Sciatic nerve (tissue), 2 donors: ENCODE data around the gene PARD3B. TPM values are rescaled to one million over a fixed set of nuclear protein-coding genes. Genes with fewer than 3 reads are reported as not detected.

ENCODE experiments used
- ATAC-seq: fragments of 200-7000 bp; cut with Tn5 transposase; one replicate; pipeline ENCODE4 v1.9.1; 2020; ENCODE audit warnings: mild to moderate bottlenecking, moderate library complexity
- DNase-seq: peaks from one replicate; pipeline ENCODE4 v3.0.0-alpha.2; 2020; ENCODE audit warnings: low spot score
- intact Hi-C: fragments of 100-400 bp; cut with DNase I; formaldehyde crosslinking; loops from one replicate; pipeline ENCODE4 v1.14.2; 2022
- total RNA-seq: library from RNA; stranded (reverse); fragmentation: NEBNext Ultra II Directional; extraction: Animal tissue kit (Norgen Biotek cat#: 25700); gene quantifications from one replicate; pipeline ENCODE4 v1.2.1, GENCODE V29; 2021
- donor health status: DM: no; HTN: no; CAD: no.
- donor health status: DM: no; HTN: no; CAD: no.

Gene PARD3B
- total RNA-seq, 1 donor from 2014 or later = 100 TPM

GRCh38 chr2:205041472-205042130, 496.3 kb downstream of the PARD3B start:
- intact Hi-C loops = no loop called here
- DNase-seq (no peak), ATAC-seq (peak; percentile 34)

- no peak for DNase-seq
- ATAC-seq = no peak
- intact Hi-C loops = no loop called here
Observed at GRCh38 chr2:205043285-205043684, 498.0 kb downstream of the PARD3B start.

- no peak for DNase-seq
- ATAC-seq = no peak
- intact Hi-C loops = no loop called here
Observed at GRCh38 chr2:205045706-205046105, 500.4 kb downstream of the PARD3B start.

- peak; percentile 36 for ATAC-seq
- DNase-seq = no peak
- intact Hi-C loops = no loop called here
Observed at GRCh38 chr2:205047273-205047839, 502.1 kb downstream of the PARD3B start.

- intact Hi-C loops = no loop called here
- ATAC-seq (no peak), DNase-seq (no peak)
Observed at GRCh38 chr2:205051417-205051816, 506.1 kb downstream of the PARD3B start.

GRCh38 chr2:205052781-205053180, 507.5 kb downstream of the PARD3B start:
- no peak for ATAC-seq
- intact Hi-C loops = no loop called here

GRCh38 chr2:205053827-205054410, 508.6 kb downstream of the PARD3B start:
- DNase-seq = no peak
- intact Hi-C loops = no loop called here
- no peak for ATAC-seq

More at GRCh38 chr2:205052781-205053180, 507.5 kb downstream of the PARD3B start:
- DNase-seq = no peak

- no peak for ATAC-seq
- intact Hi-C loops = no loop called here
Observed at GRCh38 chr2:205054789-205055188, 509.5 kb downstream of the PARD3B start.

GRCh38 chr2:205055251-205055650, 510.0 kb downstream of the PARD3B start:
- intact Hi-C loops = no loop called here
- ATAC-seq (no peak), DNase-seq (no peak)

More at GRCh38 chr2:205054789-205055188, 509.5 kb downstream of the PARD3B start:
- DNase-seq = no peak

- DNase-seq (no peak), ATAC-seq (no peak)
- intact Hi-C loops = no loop called here
Observed at GRCh38 chr2:205056151-205056561, 510.9 kb downstream of the PARD3B start.

- no peak for ATAC-seq
- DNase-seq = no peak
- intact Hi-C loops = no loop called here
Observed at GRCh38 chr2:205058409-205058808, 513.1 kb downstream of the PARD3B start.

GRCh38 chr2:205060269-205060668, 515.0 kb downstream of the PARD3B start:
- intact Hi-C loops = no loop called here
- DNase-seq (no peak), ATAC-seq (no peak)

- ATAC-seq = no peak
- DNase-seq = no peak
- intact Hi-C loops = no loop called here
Observed at GRCh38 chr2:205066081-205066480, 520.8 kb downstream of the PARD3B start.

- ATAC-seq = no peak
- intact Hi-C loops = no loop called here
Observed at GRCh38 chr2:205069928-205070327, 524.7 kb downstream of the PARD3B start.

GRCh38 chr2:205070889-205071288, 525.6 kb downstream of the PARD3B start:
- DNase-seq (no peak), ATAC-seq (no peak)
- intact Hi-C loops = no loop called here

More at GRCh38 chr2:205069928-205070327, 524.7 kb downstream of the PARD3B start:
- DNase-seq = no peak

- intact Hi-C loops = no loop called here
- no peak for DNase-seq
- no peak for ATAC-seq
Observed at GRCh38 chr2:205073433-205074020, 528.3 kb downstream of the PARD3B start.

GRCh38 chr2:205076405-205076804, 531.1 kb downstream of the PARD3B start:
- intact Hi-C loops = no loop called here
- ATAC-seq (no peak), DNase-seq (no peak)

- no peak for ATAC-seq
- intact Hi-C loops = no loop called here
- no peak for DNase-seq
Observed at GRCh38 chr2:205077159-205077558, 531.9 kb downstream of the PARD3B start.

- DNase-seq = no peak
- no peak for ATAC-seq
- intact Hi-C loops = no loop called here
Observed at GRCh38 chr2:205078762-205079161, 533.5 kb downstream of the PARD3B start.

GRCh38 chr2:205079173-205079572, 533.9 kb downstream of the PARD3B start:
- intact Hi-C loops = no loop called here
- DNase-seq = no peak
- ATAC-seq = no peak
